Heart right ventricle (tissue), 16 donors: ENCODE results near the gene RAP1GAP. TPM values are rescaled to one million over a fixed set of nuclear protein-coding genes. Genes with fewer than 3 reads are reported as not detected.

ENCODE experiments used
- ATAC-seq, 8 donors: fragments of 200-7000 bp; cut with Tn5 transposase; one replicate each; pipeline ENCODE4 v1.9.1; 2020; ENCODE audit warnings: mild to moderate bottlenecking in 8 of 8, moderate library complexity in 8 of 8, moderate number of reproducible peaks in 1 of 8
- DNase-seq, 2 donors: peaks; one replicate each; pipeline ENCODE4 v3.0.0-alpha.2; 2020
- H3K27ac ChIP-seq, 10 donors: fragments of 200-600 bp; sonication (generic) in 2 of 10; one replicate each; pipeline versions ENCODE4 v1.5.0 to v1.8.0; 2020 to 2022; ENCODE audit warnings: mild to moderate bottlenecking in 3 of 10
- H3K27me3 ChIP-seq, 7 donors: fragments of 200-600 bp; one replicate each; pipeline ENCODE4 v1.8.0; 2021 to 2022; ENCODE audit warnings: mild to moderate bottlenecking in 2 of 7
- H3K36me3 ChIP-seq, 9 donors: fragments of 200-600 bp; sonication (generic) in 1 of 9; one replicate each; pipeline versions ENCODE4 v1.5.0 to v1.8.0; 2020 to 2022; ENCODE audit warnings: mild to moderate bottlenecking in 2 of 9
- H3K4me1 ChIP-seq, 9 donors: fragments of 200-600 bp; sonication (generic) in 1 of 9; one replicate each; pipeline versions ENCODE4 v1.5.0 to v1.8.0; 2020 to 2022; ENCODE audit warnings: mild to moderate bottlenecking in 4 of 9
- H3K4me3 ChIP-seq, 10 donors: fragments of 200-600 bp; sonication (generic) in 2 of 10; one replicate each; pipeline versions ENCODE4 v1.5.0 to v1.8.0; 2020 to 2022; ENCODE audit warnings: mild to moderate bottlenecking in 7 of 10, moderate library complexity in 2 of 10
- H3K9me3 ChIP-seq, 11 donors: fragments of 200-600 bp in 10 of 11; sonication (generic) in 2 of 11; one replicate each; pipeline versions ENCODE4 v1.5.0 to v1.8.0; 2013 to 2022; ENCODE audit warnings: mild to moderate bottlenecking in 2 of 11, control low read depth in 1 of 11, moderate library complexity in 1 of 11
- WGBS, 2 donors: extraction: QIAGEN DNeasy Blood & Tissue Kit; methylation state at CpG; one replicate each; pipeline ENCODE4 v1.1.7; 2013; ENCODE audit warnings: inconsistent platforms in 1 of 2; 5-methylcytosine and 5-hydroxymethylcytosine counted together
- intact Hi-C, 10 donors: fragments of 100-400 bp; cut with DNase I; formaldehyde crosslinking; loops; one replicate each; pipeline versions ENCODE4 v1.11.1 to v1.14.2; 2022
- polyA plus RNA-seq, 2 donors: library from polyadenylated mRNA; stranded (reverse); fragments of 200-250 nt; gene quantifications; one replicate each; pipeline ENCODE4 v1.2.3, GENCODE V29; 2013
- total RNA-seq, 10 donors: library from RNA; stranded (reverse); fragmentation: NEBNext Ultra II Directional in 3 of 10; extraction: Animal tissue kit (Norgen Biotek cat#: 25700) in 3 of 10; gene quantifications; one replicate each; pipeline versions ENCODE4 v1.2.1 to v1.2.4, GENCODE V29; 2021 to 2023
- TF ChIP-seq, protein P1 (sequence below), 9 donors: fragments of 200-600 bp; sonication (generic) in 2 of 9; IDR thresholded peaks; one replicate each; pipeline versions ENCODE4 v1.5.0 to v1.8.0; 2021 to 2022; ENCODE audit warnings: antibody characterized with exemption in 9 of 9, mild to moderate bottlenecking in 5 of 9, moderate library complexity in 1 of 9
- donor health status: Arrhythmogenic right ventricular cardiomyopathy.
- donor health status: ischemic (EF 13 %, LVEDD 7.1; RV severe dilation, severe dysfunction).
- donor health status: healthy with polysubstance abuse.
- donor health status: DM: no; HTN: yes; CAD: no.
- donor health status: DM: no; HTN: no; CAD: no.
- donor health status: ischemic (EF 25% LVEDD 6.9; RV normal size, moderate dysfunction).
- donor health status: ischemic (EF 25% LVEDD 5.7; RV mildly dilated, moderate dysfunction).
- donor health status: healthy.
- donor health status: DM: yes; HTN: yes; CAD: no.
- donor health status: Ischemic cardiomyopathy.
- donor health status: ischemic (EF 35%, LVEDD 5.7; RV mildly dilated, moderate dysfunction).
- donor health status: nonischemic (EF 11% LVEDD 7.7; RV severe dilation, severe dysfunction).
- donor health status: DM: yes; HTN: yes; CAD: no.
- donor health status: PGD.
- donor health status: ischemic (EF 29% LVEDD 5.4; RV normal size, mild dysfunction).
- donor health status: nonischemic (EF 23%, LVEDD 6.1; RV moderate dilation, normal function).

The RAP1GAP gene
- total and polyA plus RNA-seq, 12 donors: 0.42 to 5.9 (median 4.0) TPM

DNA sequence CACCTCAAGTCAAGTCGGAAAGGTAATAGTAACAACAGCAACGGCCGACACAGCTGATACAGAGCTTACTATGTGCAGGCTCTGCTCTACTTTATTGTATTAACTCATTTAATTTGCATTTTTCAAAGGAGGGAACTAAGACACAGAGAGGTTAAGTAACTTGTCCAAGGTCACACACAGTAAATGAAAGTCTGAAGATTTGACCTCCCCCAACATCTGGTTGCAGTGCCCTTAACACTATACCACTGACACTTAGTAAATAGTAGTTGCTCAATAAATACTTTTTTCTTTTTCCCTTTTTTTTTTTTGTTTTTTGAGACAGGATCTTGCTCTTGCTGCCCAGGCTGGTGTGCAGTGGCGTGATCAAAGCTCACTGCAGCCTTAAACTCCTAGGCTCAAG, 39.2 kb downstream of the RAP1GAP start:
- TF ChIP-seq, protein P1, sequence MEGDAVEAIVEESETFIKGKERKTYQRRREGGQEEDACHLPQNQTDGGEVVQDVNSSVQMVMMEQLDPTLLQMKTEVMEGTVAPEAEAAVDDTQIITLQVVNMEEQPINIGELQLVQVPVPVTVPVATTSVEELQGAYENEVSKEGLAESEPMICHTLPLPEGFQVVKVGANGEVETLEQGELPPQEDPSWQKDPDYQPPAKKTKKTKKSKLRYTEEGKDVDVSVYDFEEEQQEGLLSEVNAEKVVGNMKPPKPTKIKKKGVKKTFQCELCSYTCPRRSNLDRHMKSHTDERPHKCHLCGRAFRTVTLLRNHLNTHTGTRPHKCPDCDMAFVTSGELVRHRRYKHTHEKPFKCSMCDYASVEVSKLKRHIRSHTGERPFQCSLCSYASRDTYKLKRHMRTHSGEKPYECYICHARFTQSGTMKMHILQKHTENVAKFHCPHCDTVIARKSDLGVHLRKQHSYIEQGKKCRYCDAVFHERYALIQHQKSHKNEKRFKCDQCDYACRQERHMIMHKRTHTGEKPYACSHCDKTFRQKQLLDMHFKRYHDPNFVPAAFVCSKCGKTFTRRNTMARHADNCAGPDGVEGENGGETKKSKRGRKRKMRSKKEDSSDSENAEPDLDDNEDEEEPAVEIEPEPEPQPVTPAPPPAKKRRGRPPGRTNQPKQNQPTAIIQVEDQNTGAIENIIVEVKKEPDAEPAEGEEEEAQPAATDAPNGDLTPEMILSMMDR (IDR thresholded peaks at IDR 0.05): no peak
- WGBS, 2 donors: 88 to 91% methylated on average over 4 of the region's 4 CpGs

DNA sequence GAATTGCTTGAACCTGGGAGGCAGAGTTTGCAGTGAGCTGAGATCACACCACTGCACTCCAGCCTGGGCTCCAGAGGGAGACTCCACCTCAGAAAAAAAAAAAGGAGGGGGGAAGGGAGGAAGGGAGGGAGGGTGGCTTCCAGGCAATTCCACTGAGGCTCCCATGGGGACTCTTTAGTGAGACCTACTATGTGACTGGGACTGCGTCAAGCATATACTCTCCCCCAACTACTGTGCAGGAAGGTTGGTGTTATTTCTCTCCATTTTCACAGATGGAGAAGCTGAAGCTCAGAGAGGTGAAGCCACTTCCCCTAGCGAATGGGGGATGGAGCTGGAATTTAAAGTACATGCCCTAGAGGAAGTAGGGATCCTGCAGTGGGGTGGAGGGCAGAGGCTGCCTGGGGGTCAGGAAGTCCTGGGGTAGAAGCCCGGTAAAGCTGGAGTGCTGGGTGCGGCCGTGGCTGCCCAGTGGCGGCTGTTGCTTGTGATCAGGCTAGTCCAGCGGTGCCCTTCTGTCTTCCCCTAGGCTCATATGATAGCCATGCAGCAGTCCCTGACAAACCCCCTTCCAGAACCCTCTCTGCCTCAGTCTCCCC, 40.3 kb downstream of the RAP1GAP start:
- H3K27ac ChIP-seq: no peak overlapping the region
- no peak overlapping the region for H3K4me3 ChIP-seq
- DNase-seq (no peak), ATAC-seq (no peak)
- no peaks in the 10 kb centered on the region for H3K36me3 ChIP-seq
- H3K4me1 ChIP-seq: peaks cover 0 to 7% (median 3%) of the 10 kb centered on the region in 9 donors
- intact Hi-C loops: no loop called here
- WGBS, 2 donors: 57 to 61% methylated on average over 7 of the region's 7 CpGs
- H3K27me3 ChIP-seq: peaks cover 0 to 47% (median 9%) of the 10 kb centered on the region in 7 donors
- no peaks in the 10 kb centered on the region for H3K9me3 ChIP-seq
- TF ChIP-seq, protein P1 (IDR thresholded peaks at IDR 0.05): no peak

More for the DNA sequence above, 39.2 kb downstream of the RAP1GAP start:
- H3K4me1 ChIP-seq: peaks cover 0 to 7% (median 3%) of the 10 kb centered on the region in 9 donors
- intact Hi-C loops: no loop called here
- no peak overlapping the region for H3K27ac ChIP-seq
- no peak overlapping the region for H3K4me3 ChIP-seq
- no peaks in the 10 kb centered on the region for H3K36me3 ChIP-seq
- ATAC-seq (no peak), DNase-seq (no peak)
- H3K27me3 ChIP-seq: peaks cover 0 to 57% (median 13%) of the 10 kb centered on the region in 7 donors
- H3K9me3 ChIP-seq: no peaks in the 10 kb centered on the region

DNA sequence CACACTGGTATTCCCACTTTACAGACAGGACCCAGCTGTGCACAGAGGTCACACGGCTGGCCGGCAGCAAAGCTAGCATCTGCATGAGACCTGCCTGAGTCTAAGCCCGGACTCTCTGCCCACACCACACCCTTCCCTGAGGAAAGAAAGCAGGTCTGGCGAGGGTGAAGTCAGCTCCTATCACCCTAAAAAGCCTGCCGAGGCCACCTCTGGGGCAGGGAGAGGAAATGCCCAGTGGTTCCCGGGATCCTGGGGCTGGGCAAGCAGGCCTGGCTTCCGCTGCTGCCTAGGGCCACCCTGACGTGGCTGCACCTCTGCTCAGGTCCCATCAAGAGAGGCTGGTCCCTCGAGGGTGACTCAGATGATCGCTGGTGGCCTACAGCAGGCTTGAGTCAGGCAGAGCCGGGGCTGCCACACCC, 42.2 kb downstream of the RAP1GAP start:
- no peaks in the 10 kb centered on the region for H3K9me3 ChIP-seq
- intact Hi-C loops: no loop called here

GRCh38 chr1:21625390-21626190, 43.6 kb downstream of the RAP1GAP start:
- TF ChIP-seq, protein P1 (IDR thresholded peaks at IDR 0.05): no peak
- DNase-seq: no peak
- H3K9me3 ChIP-seq: no peaks in the 10 kb centered on the region
- H3K36me3 ChIP-seq: no peaks in the 10 kb centered on the region
- H3K27ac ChIP-seq: no peak overlapping the region
- ATAC-seq: no peak
- WGBS, 2 donors: 82 to 87% methylated on average over 13 of the region's 13 CpGs
- intact Hi-C loops: no loop called here
- peaks cover 0 to 57% (median 34%) of the 10 kb centered on the region in 7 donors for H3K27me3 ChIP-seq
- peaks cover 0 to 10% (median 0%) of the 10 kb centered on the region in 9 donors for H3K4me1 ChIP-seq
- H3K4me3 ChIP-seq: no peak overlapping the region

More for the DNA sequence above, 42.2 kb downstream of the RAP1GAP start:
- DNase-seq (no peak), ATAC-seq (no peak)
- Histone ChIP-seq H3K4me1 (peaks cover 0 to 8% (median 2%) of the 10 kb centered on the region in 9 donors), H3K36me3 (no peaks in the 10 kb centered on the region), H3K27me3 (peaks cover 0 to 57% (median 25%) of the 10 kb centered on the region in 7 donors), H3K27ac (no peak overlapping the region), H3K4me3 (no peak overlapping the region)
- TF ChIP-seq, protein P1 (IDR thresholded peaks at IDR 0.05): no peak
- 83 to 93% methylated on average over 11 of the region's 11 CpGs for WGBS, 2 donors
